ENCODE data around the gene HSPBAP1.

Gene HSPBAP1, protein sequence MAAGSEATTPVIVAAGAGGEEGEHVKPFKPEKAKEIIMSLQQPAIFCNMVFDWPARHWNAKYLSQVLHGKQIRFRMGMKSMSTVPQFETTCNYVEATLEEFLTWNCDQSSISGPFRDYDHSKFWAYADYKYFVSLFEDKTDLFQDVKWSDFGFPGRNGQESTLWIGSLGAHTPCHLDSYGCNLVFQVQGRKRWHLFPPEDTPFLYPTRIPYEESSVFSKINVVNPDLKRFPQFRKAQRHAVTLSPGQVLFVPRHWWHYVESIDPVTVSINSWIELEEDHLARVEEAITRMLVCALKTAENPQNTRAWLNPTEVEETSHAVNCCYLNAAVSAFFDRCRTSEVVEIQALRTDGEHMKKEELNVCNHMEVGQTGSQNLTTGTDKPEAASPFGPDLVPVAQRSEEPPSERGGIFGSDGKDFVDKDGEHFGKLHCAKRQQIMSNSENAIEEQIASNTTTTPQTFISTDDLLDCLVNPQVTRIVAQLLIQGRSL

DNA sequence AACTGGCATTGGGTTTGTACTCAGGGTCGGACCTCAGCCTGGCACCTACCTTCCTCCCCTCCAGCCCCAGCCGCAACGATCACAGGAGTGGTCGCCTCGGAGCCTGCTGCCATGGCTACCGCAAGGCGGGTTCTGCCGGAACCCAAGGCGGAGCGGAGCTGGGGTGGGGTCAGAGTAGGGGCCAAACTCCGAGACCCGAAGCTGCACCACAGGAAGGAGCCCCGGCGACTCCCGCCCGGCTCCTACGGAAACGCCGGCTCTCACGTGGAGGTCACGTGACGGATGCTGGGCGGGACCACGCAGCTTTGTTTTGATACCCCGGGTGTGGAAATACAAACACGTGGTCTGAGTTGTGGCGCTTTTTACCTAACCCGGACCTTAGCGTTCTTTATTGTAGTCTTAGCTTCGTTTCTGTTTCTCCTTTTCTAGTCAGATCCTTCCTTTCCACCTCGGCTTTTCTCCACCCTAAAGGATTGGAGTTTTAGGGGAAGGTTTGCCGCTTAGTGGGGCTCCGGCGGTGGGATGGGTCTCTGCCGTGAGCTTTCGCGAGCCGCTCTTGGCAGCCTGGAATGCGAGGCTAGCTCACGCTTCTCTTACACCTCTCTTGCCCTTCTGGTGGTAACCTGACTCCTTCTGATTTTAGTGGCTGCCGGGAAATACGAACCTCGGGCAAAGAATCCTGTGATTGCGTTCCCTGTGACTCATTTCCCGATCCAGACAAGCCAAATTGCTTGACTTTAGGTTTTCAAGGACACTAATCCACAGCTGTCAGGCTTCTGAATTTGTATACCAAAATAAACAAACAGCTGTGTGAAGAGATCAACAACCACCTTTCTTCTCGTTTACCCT, at the start of gene HSPBAP1:
TSS of gene HSPBAP1 (minus strand) at position 264 of the 849 bp plus-strand sequence. CDS start at position 113, 151 bp downstream.
- Mint-ChIP-seq H3K36me3 (ENCODE audit: low read depth) (peaks cover 10% of the 10 kb centered on the region), H3K4me3 (no peak within 1 kb of the TSS), H3K27ac (peak within 1 kb of the TSS; percentile 99), H3K4me1 (peaks cover 28% of the 10 kb centered on the region), H3K9me3 (peaks cover 4% of the 10 kb centered on the region), H3K27me3 (ENCODE audit: low read depth, poor library complexity) (peaks cover 3% of the 10 kb centered on the region)
- TF ChIP-seq, protein P1, sequence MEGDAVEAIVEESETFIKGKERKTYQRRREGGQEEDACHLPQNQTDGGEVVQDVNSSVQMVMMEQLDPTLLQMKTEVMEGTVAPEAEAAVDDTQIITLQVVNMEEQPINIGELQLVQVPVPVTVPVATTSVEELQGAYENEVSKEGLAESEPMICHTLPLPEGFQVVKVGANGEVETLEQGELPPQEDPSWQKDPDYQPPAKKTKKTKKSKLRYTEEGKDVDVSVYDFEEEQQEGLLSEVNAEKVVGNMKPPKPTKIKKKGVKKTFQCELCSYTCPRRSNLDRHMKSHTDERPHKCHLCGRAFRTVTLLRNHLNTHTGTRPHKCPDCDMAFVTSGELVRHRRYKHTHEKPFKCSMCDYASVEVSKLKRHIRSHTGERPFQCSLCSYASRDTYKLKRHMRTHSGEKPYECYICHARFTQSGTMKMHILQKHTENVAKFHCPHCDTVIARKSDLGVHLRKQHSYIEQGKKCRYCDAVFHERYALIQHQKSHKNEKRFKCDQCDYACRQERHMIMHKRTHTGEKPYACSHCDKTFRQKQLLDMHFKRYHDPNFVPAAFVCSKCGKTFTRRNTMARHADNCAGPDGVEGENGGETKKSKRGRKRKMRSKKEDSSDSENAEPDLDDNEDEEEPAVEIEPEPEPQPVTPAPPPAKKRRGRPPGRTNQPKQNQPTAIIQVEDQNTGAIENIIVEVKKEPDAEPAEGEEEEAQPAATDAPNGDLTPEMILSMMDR (IDR thresholded peaks at IDR 0.05) = no peak
- DNase-seq = peak; percentile 89

- no peaks in the 10 kb centered on the region for H3K27me3 Mint-ChIP-seq (ENCODE audit: low read depth, poor library complexity)
- H3K9me3 Mint-ChIP-seq = peaks cover 34% of the 10 kb centered on the region
- TF ChIP-seq, protein P1 (IDR thresholded peaks at IDR 0.05) = no peak
- H3K4me1 Mint-ChIP-seq = no peaks in the 10 kb centered on the region
- H3K4me3 Mint-ChIP-seq = no peak overlapping the region
- H3K27ac Mint-ChIP-seq = no peak overlapping the region
- DNase-seq = no peak
- peaks cover 54% of the 10 kb centered on the region for H3K36me3 Mint-ChIP-seq (ENCODE audit: low read depth)
Measured at GRCh38 chr3:122835590-122835989, 42.0 kb upstream of the HSPBAP1 start.

DNA sequence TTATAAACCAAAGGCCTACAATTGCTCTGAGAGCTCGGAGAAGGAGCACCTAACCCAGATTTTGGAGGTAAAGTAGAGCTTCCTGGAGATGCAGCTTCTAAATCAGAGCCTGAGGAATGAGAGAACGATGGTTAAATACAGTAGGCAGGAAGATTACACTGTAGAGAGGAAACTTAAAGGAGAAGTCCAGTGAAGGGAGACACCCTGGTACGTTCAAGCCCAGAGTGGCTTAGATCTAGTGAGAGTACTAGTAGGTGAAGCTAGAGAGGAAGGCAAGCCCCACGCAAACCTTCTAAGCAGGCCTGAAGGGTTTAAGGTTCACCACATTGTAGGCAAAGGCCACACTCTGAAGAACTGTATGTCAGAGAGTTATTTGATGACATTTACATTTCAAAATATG, 34.6 kb upstream of the HSPBAP1 start:
- TF ChIP-seq, protein P1 (IDR thresholded peaks at IDR 0.05) = no peak
- H3K36me3 Mint-ChIP-seq (ENCODE audit: low read depth) = peaks cover 37% of the 10 kb centered on the region
- H3K4me1 Mint-ChIP-seq = peaks cover 6% of the 10 kb centered on the region
- no peak for DNase-seq
- H3K27me3 Mint-ChIP-seq (ENCODE audit: low read depth, poor library complexity) = no peaks in the 10 kb centered on the region
- H3K9me3 Mint-ChIP-seq = no peaks in the 10 kb centered on the region
- H3K27ac Mint-ChIP-seq = no peak overlapping the region
- no peak overlapping the region for H3K4me3 Mint-ChIP-seq

GRCh38 chr3:122826278-122826677, 32.6 kb upstream of the HSPBAP1 start:
- DNase-seq = no peak
- Mint-ChIP-seq H3K27me3 (ENCODE audit: low read depth, poor library complexity) (no peaks in the 10 kb centered on the region), H3K9me3 (no peaks in the 10 kb centered on the region), H3K4me1 (peaks cover 6% of the 10 kb centered on the region), H3K27ac (no peak overlapping the region), H3K36me3 (ENCODE audit: low read depth) (peaks cover 35% of the 10 kb centered on the region), H3K4me3 (no peak overlapping the region)
- TF ChIP-seq, protein P1 (IDR thresholded peaks at IDR 0.05) = no peak

GRCh38 chr3:122825460-122825859, 31.8 kb upstream of the HSPBAP1 start:
- TF ChIP-seq, protein P1 (IDR thresholded peaks at IDR 0.05) = no peak
- Mint-ChIP-seq H3K27ac (peak overlapping the region; percentile 1), H3K4me1 (peaks cover 6% of the 10 kb centered on the region), H3K9me3 (no peaks in the 10 kb centered on the region), H3K27me3 (ENCODE audit: low read depth, poor library complexity) (no peaks in the 10 kb centered on the region), H3K4me3 (no peak overlapping the region), H3K36me3 (ENCODE audit: low read depth) (peaks cover 38% of the 10 kb centered on the region)
- DNase-seq = no peak
